Neuronal stem cell (in vitro differentiated cells): ENCODE measurements around the gene CACNA1H.

ENCODE experiments used
- DNase-seq: peaks from one replicate; pipeline ENCODE4 v3.0.0-alpha.2; 2013; ENCODE audit warnings: low spot score
- H2AFZ ChIP-seq: one replicate; pipeline ENCODE4 v1.6.1; 2013; ENCODE audit warnings: mild to moderate bottlenecking, low read length, inconsistent platforms
- H2AK5ac ChIP-seq: 2 replicates; pipeline ENCODE4 v1.6.1; 2013; ENCODE audit warnings: low read depth, mild to moderate bottlenecking, inconsistent platforms, low read length, moderate library complexity, mixed read lengths
- H2BK120ac ChIP-seq: 2 replicates; pipeline ENCODE4 v1.6.1; 2013; ENCODE audit warnings: low read depth, mild to moderate bottlenecking, inconsistent platforms, low read length, moderate library complexity, mixed read lengths
- H2BK12ac ChIP-seq: one replicate; pipeline ENCODE4 v1.6.1; 2013; ENCODE audit warnings: low read length, inconsistent platforms
- H2BK15ac ChIP-seq: 2 replicates; pipeline ENCODE4 v1.6.1; 2013; ENCODE audit warnings: mild to moderate bottlenecking, low read length, inconsistent platforms, mixed read lengths
- H2BK5ac ChIP-seq: one replicate; pipeline ENCODE4 v1.6.1; 2013; ENCODE audit warnings: inconsistent platforms, mild to moderate bottlenecking, low read length, moderate library complexity
- H3K14ac ChIP-seq: one replicate; pipeline ENCODE4 v1.6.1; 2013; ENCODE audit warnings: low read length, inconsistent platforms
- H3K18ac ChIP-seq: 2 replicates; pipeline ENCODE4 v1.6.1; 2013; ENCODE audit warnings: low read length, inconsistent platforms
- H3K23ac ChIP-seq: 2 replicates; pipeline ENCODE4 v1.6.1; 2013; ENCODE audit warnings: low read depth, mild to moderate bottlenecking, mixed read lengths, low read length, inconsistent platforms; ENCODE audit not compliant: poor library complexity
- H3K27ac ChIP-seq: replicated peaks from 3 replicates; pipeline ENCODE4 v1.5.1; 2013; ENCODE audit warnings: low read length, inconsistent platforms
- H3K27me3 ChIP-seq, 3 experiments: 2 replicates each; pipeline ENCODE4 v1.6.1; 2013; ENCODE audit warnings: low read length in 3 of 3, mild to moderate bottlenecking in 2 of 3, inconsistent platforms in 1 of 3, low read depth in 1 of 3, mixed read lengths in 1 of 3, moderate library complexity in 1 of 3; ENCODE audit not compliant: control insufficient read depth in 3 of 3, insufficient read depth in 3 of 3
- H3K36me3 ChIP-seq, 2 donors: replicated peaks in 1 of 2; 2 replicates each; pipeline ENCODE4 v1.6.1; 2013; ENCODE audit warnings: low read length in 2 of 2; ENCODE audit not compliant: control insufficient read depth in 2 of 2, insufficient read depth in 2 of 2
- H3K4ac ChIP-seq: 2 replicates; pipeline ENCODE4 v1.6.1; 2013; ENCODE audit warnings: inconsistent platforms, mild to moderate bottlenecking, low read length, moderate library complexity
- H3K4me1 ChIP-seq, 2 donors: 1 replicate in 1 of 2; 2 replicates in 1 of 2; pipeline ENCODE4 v1.6.1; 2013; ENCODE audit warnings: low read length in 2 of 2, low read depth in 1 of 2; ENCODE audit not compliant: control insufficient read depth in 2 of 2, insufficient read depth in 1 of 2
- H3K4me2 ChIP-seq: one replicate; pipeline ENCODE4 v1.6.1; 2013; ENCODE audit warnings: mild to moderate bottlenecking, low read length, inconsistent platforms; ENCODE audit not compliant: insufficient read depth, poor library complexity, severe bottlenecking
- H3K4me3 ChIP-seq, 2 donors: 2 replicates each; pipeline ENCODE4 v1.5.1; 2013; ENCODE audit warnings: low read length in 2 of 2, mild to moderate bottlenecking in 2 of 2, inconsistent platforms in 1 of 2, moderate library complexity in 1 of 2
- H3K79me1 ChIP-seq: one replicate; pipeline ENCODE4 v1.6.1; 2013; ENCODE audit warnings: low read depth, mild to moderate bottlenecking, inconsistent platforms, low read length, moderate library complexity
- H3K9ac ChIP-seq: one replicate; pipeline ENCODE4 v1.6.1; 2013; ENCODE audit warnings: mild to moderate bottlenecking, low read depth, low read length, inconsistent platforms; ENCODE audit not compliant: poor library complexity
- H3K9me3 ChIP-seq, 2 donors: replicated peaks in 1 of 2; 2 replicates each; pipeline versions ENCODE3 to v1.6.1; 2013; ENCODE audit warnings: low read length in 2 of 2, mild to moderate bottlenecking in 2 of 2, inconsistent platforms in 1 of 2, low read depth in 1 of 2, mixed read lengths in 1 of 2, moderate library complexity in 1 of 2; ENCODE audit not compliant: control insufficient read depth in 2 of 2, insufficient read depth in 1 of 2
- H4K8ac ChIP-seq: one replicate; pipeline ENCODE4 v1.6.1; 2013; ENCODE audit warnings: low read depth, mild to moderate bottlenecking, inconsistent platforms, low read length, moderate library complexity
- H4K91ac ChIP-seq: one replicate; pipeline ENCODE4 v1.6.1; 2013; ENCODE audit warnings: low read length, low read depth, mild to moderate bottlenecking, inconsistent platforms; ENCODE audit not compliant: poor library complexity
- WGBS, 2 donors: extraction: QIAGEN DNeasy Blood & Tissue Kit; methylation state at CpG; one replicate each; pipeline ENCODE4 v1.1.7; 2013; ENCODE audit warnings: missing lambda C conversion rate in 2 of 2, mixed read lengths in 1 of 2; ENCODE audit not compliant: insufficient read length in 2 of 2, insufficient replicate concordance in 1 of 2; ENCODE audit errors: extremely low coverage in 2 of 2; 5-methylcytosine and 5-hydroxymethylcytosine counted together

CACNA1H gene

DNA sequence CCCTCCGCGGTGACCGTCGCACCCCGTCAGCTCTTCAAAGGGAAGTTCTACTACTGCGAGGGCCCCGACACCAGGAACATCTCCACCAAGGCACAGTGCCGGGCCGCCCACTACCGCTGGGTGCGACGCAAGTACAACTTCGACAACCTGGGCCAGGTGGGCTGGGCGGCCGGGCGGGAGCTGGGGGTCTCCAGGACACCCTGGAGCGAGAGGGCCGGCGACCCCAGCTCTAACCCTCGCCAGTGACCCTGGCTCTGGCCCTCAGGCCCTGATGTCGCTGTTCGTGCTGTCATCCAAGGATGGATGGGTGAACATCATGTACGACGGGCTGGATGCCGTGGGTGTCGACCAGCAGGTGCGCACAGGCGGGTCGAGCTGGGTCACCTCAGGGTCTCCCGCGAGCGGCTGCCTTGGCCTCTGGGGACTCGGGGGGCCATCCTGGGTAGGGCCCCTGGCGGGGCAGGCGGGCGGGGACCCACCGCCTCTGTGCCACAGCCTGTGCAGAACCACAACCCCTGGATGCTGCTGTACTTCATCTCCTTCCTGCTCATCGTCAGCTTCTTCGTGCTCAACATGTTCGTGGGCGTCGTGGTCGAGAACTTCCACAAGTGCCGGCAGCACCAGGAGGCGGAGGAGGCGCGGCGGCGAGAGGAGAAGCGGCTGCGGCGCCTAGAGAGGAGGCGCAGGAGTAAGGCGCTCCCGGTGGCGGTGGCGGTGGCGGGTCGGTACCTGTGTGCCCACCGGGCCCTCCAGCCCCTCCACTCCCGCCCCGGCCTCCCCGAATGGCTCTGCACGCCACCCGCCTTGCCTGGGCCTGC is 58.8 kb downstream of the CACNA1H start:
- H3K18ac ChIP-seq: no peak overlapping the region

DNA sequence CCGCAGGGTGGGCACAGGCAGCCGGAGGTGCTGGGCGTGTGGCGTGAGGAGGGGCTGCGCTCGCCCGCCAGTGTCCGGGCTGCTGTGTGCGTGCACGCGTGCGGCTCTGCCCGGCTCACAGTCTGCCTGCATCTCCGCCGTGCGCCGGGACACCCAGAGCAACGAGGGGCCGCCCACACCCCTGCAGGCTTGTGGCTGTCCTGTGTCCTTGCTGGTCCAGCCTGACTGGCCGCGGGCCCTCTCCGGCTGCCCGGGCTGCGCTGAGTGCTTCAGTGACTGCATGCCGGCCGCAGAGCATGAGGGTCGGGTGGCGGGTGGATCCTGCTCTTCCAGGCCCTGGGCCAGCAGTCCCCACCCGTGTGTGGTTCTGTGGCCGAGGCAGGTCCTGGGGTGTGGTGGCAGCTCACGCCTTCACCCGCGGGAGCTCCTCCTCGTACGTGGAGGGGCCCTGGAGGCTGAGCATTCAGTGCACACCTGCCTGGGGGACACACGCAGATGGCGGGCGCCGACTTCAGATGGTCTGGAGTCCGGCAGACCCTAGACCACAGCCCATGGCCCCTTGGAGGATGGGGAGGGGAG is 59.8 kb downstream of the CACNA1H start:
- Histone ChIP-seq H2AK5ac (no peak overlapping the region), H3K14ac (no peak overlapping the region), H3K4me2 (no peak overlapping the region), H3K36me3 (peaks cover 0 to 39% of the 10 kb centered on the region in 2 donors), H2BK120ac (no peak overlapping the region), H3K4me1 (no peaks in the 10 kb centered on the region), H2BK5ac (no peak overlapping the region), H3K27me3 (no peaks in the 10 kb centered on the region), H3K4me3 (no peak overlapping the region), H3K4ac (no peak overlapping the region), H2BK15ac (no peak overlapping the region), H3K9me3 (peaks cover 0 to 2% of the 10 kb centered on the region in 2 donors), H2BK12ac (no peak overlapping the region), H3K27ac (no peak overlapping the region), H3K23ac (peak overlapping the region; percentile 65), H4K91ac (no peak overlapping the region), H4K8ac (no peak overlapping the region), H3K79me1 (peaks cover 6% of the 10 kb centered on the region), H3K18ac (no peak overlapping the region), H2AFZ (no peak overlapping the region), H3K9ac (no peak overlapping the region)
- DNase-seq: no peak
- WGBS, 2 donors: no CpG with 5 or more reads among the region's 40 CpGs

More for the DNA sequence above, 58.8 kb downstream of the CACNA1H start:
- WGBS, 2 donors: no CpG with 5 or more reads among the region's 65 CpGs
- Histone ChIP-seq H2BK5ac (no peak overlapping the region), H3K9me3 (no peaks in the 10 kb centered on the region), H3K27ac (no peak overlapping the region), H3K27me3 (no peaks in the 10 kb centered on the region), H2AK5ac (no peak overlapping the region), H3K9ac (no peak overlapping the region), H2BK15ac (no peak overlapping the region), H2BK120ac (no peak overlapping the region), H3K36me3 (peaks cover 5 to 33% of the 10 kb centered on the region in 2 donors), H3K4me3 (no peak overlapping the region), H3K14ac (no peak overlapping the region), H3K23ac (peak overlapping the region; percentile 55), H4K8ac (no peak overlapping the region), H3K4me1 (no peaks in the 10 kb centered on the region), H4K91ac (no peak overlapping the region), H3K4ac (no peak overlapping the region), H3K79me1 (peaks cover 6% of the 10 kb centered on the region), H3K4me2 (no peak overlapping the region), H2BK12ac (no peak overlapping the region), H2AFZ (no peak overlapping the region)
- DNase-seq: no peak

DNA sequence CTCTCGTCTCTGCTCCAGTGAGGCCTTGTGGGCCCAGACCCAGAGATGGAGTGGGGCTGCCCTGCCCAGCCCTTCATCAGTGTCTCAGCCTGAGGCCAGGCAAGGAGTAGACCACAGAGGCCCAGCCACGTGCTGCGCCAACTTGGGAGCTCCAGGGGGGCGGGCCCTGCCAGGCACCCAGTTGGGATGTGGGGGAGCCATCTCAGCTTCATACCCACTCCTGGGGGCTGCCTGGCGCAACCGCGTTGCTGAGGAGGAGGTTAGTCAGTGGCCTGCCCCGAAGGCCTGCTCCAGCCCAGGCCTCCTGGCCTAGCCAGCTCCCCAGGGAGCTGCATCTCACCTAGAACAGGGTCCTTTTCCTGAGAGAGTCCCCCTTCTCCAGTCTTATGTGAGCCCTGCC is 60.3 kb downstream of the CACNA1H start:
- Histone ChIP-seq H2BK15ac (no peak overlapping the region), H3K4me1 (no peaks in the 10 kb centered on the region), H4K8ac (no peak overlapping the region), H2BK5ac (no peak overlapping the region), H3K18ac (no peak overlapping the region), H3K36me3 (peaks cover 0 to 42% of the 10 kb centered on the region in 2 donors), H2BK120ac (no peak overlapping the region), H2BK12ac (no peak overlapping the region), H3K4me3 (no peak overlapping the region), H3K14ac (no peak overlapping the region), H4K91ac (no peak overlapping the region), H3K9me3 (peaks cover 0 to 2% of the 10 kb centered on the region in 2 donors), H3K4me2 (no peak overlapping the region), H3K27me3 (no peaks in the 10 kb centered on the region), H3K79me1 (peaks cover 6% of the 10 kb centered on the region), H2AFZ (no peak overlapping the region), H2AK5ac (no peak overlapping the region), H3K27ac (no peak overlapping the region), H3K9ac (no peak overlapping the region), H3K23ac (peak overlapping the region; percentile 55), H3K4ac (no peak overlapping the region)
- no CpG with 5 or more reads among the region's 8 CpGs for WGBS, 2 donors
- no peak for DNase-seq

DNA sequence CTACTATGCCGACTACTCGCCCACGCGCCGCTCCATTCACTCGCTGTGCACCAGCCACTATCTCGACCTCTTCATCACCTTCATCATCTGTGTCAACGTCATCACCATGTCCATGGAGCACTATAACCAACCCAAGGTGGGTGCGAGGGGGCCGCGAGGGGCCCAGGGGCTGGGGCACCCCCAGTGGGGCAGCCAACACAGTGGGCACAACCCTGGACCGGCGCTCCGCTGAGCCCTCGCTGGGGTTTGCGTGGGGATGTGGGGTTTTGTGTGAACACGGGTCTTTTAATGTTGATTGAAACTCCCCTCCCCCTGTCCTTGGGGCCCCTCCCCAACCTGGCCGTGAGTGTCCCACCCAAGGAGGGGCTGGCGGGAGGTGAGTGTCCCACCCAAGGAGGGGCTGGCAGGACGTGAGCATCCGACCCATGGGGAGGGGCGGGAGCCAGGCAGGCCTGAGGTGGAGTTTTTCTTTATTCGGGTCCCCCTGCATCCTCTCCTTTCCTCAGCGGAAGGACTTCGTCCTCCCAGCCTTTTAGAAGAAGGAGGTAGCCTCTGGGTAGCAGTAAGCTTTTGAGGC is 61.0 kb downstream of the CACNA1H start:
- Histone ChIP-seq H3K4me3 (no peak overlapping the region), H3K4ac (no peak overlapping the region), H2BK5ac (no peak overlapping the region), H3K9ac (no peak overlapping the region), H2BK15ac (no peak overlapping the region), H4K91ac (no peak overlapping the region), H3K27ac (no peak overlapping the region), H3K9me3 (peaks cover 0 to 2% of the 10 kb centered on the region in 2 donors), H3K4me2 (peak overlapping the region; percentile 2), H3K14ac (no peak overlapping the region), H2BK12ac (no peak overlapping the region), H3K4me1 (no peaks in the 10 kb centered on the region), H3K79me1 (peaks cover 6% of the 10 kb centered on the region), H2BK120ac (no peak overlapping the region), H2AK5ac (no peak overlapping the region), H4K8ac (no peak overlapping the region), H3K36me3 (peaks cover under 1 to 39% of the 10 kb centered on the region in 2 donors), H3K27me3 (no peaks in the 10 kb centered on the region), H3K18ac (no peak overlapping the region), H3K23ac (no peak overlapping the region), H2AFZ (no peak overlapping the region)
- no peak for DNase-seq
- WGBS, 2 donors: no CpG with 5 or more reads among the region's 25 CpGs
